Eye (tissue), 1 donor: ENCODE measurements around the gene ADPRHL1.

Source experiments
- DNase-seq: peaks from one replicate; pipeline ENCODE4 v3.0.0-alpha.2; 2015

ADPRHL1 gene

GRCh38 chr13:113414335-113414734, 39.0 kb downstream of the ADPRHL1 start:
- DNase-seq, result no peak

DNA sequence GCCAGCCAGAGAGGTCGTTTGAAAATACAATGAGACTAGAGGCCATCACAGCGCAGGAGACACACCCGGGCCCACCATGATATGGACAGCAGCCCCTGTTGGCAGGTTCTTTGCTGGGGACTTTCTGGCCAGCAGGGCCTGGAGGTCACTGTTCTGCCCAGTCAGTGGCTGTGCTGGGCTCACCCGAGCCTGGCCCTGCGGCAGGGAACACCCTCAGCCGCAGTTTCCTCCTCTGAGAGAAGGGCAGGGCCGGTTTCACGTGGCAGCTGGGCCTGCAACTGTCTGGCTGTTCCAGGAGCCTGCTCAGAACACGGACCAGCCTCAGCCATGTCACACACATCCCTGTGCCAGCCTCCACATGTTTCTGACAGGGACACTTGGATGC, 39.4 kb downstream of the ADPRHL1 start:
- DNase-seq, result no peak

GRCh38 chr13:113413178-113413897, 40.0 kb downstream of the ADPRHL1 start:
- DNase-seq, result no peak

GRCh38 chr13:113412440-113412839, 40.8 kb downstream of the ADPRHL1 start:
- no peak for DNase-seq

DNA sequence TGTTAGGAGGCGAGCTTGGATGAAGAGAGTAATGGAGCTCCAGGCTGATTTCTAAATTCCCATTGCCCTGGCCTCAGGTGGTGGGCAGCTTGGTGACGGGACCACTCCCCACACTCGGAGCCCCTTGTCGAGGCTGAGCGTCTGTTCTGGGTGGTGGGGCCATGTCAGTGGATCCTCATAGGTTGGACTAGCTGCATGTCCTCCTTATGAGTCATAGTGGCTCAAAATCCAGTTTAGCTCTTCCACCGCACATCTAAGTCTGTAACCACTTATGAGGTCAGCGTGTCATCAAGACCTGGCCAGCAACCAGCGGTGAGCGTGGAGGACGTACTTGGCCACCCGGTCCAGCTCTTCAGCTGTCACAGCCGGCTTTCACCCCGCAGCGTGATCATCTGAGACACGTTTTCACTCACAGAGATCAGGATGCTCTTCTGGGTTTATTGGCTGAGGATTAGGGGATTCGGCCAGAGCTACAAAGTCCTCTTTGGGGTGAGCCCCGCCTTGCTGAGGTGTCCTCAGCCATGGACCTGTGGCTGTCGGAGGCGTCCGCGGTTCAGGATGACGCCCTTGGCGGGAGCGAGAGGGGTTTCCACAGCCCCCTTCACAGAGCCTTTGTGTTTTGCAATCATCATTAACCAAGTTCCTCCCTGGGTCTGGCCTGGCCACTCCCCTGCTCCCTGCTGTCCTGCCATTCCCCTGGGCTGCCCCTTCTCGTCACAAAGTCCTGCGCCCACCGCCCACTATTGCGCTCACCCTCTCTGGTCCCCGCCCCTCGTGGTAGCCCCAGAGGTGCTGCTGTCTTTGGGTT, 41.9 kb downstream of the ADPRHL1 start:
- DNase-seq, result peak; percentile 26

DNA sequence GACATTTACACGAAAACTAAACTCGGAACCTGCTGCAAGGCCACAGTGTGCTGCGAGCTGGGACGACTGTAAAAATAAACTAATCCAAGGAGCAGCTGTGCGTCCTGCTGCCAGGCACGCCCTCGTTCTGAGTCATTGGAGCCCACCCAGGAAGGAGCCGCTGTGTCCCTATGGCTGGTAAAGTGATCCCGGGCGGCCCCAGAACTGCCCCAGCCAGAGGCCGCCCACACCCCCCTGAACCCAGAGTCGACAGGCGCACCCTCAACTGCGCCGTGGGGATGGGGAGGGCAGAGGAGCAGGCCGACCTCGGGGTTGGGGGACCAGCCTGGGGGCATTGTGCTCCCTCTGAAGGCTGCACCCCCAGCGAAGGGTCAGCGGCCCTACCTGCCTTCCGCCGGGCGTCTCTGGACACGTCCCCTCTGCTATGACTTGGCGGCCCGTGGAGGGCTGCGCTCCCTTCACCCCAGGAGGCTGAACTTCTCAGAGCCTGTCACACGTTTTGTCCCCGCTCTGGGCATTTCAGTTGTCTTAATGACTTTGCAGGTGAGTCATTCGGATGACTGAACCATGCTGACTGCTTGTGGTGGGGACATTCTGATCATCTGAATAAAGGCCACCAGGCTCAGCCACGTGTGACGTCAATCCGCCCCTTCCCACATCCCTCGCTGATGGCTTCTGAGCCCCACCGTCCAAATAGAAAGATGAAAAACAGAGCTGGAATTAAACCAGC, 42.7 kb downstream of the ADPRHL1 start:
- peak; percentile 55 for DNase-seq

GRCh38 chr13:113408562-113408961, 44.7 kb downstream of the ADPRHL1 start:
- DNase-seq, result no peak

DNA sequence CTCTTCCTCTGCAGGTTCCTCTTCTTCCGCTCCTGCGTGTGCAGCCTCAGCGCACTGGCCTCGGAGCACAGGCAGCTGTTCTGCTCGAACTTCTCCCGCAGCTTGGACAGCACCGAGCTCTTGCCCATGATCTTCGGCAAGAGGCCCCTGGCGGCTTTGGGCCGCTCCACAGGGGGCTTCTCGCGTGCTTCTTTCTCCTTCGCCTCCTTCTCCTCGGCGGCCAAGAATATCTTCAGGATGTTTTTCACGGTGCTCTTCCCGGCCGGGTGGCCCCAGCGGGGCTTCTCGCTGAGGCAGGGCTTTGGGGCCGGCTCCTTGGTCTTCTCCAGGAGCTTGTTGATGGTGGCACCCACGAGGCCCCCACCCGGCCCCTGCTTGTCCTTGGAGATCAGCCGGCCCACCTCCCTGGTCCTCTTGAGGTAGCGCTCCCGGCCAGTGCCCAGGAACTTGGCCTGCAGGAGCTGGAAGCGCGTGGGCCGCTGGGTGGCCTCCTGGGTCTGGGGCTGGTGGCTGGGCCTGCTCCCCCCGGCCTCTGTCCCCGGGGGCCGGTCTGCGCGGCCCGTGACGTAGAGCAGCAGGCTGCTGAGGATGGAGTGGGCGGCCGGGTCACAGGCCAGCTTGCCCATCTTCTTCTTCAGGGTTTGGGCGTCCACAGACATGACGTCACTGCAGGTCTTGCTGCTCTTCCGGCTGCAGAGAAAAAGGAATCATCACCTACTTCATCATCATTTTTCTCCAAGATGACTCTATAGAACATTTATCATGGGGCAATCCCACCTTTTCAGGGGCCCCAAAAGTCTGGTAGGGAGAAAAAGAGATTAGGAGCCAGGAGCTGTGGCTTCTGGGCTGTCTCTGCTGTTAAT, 45.5 kb downstream of the ADPRHL1 start:
- no peak for DNase-seq

- no peak for DNase-seq
These were observed 46.2 kb downstream of the ADPRHL1 start for GRCh38 chr13:113407103-113407530.

- peak; percentile 9 for DNase-seq
These were observed 46.8 kb downstream of the ADPRHL1 start for GRCh38 chr13:113406321-113407102.

GRCh38 chr13:113405481-113406300, 47.6 kb downstream of the ADPRHL1 start:
- no peak for DNase-seq

- no peak for DNase-seq
These were observed 48.4 kb downstream of the ADPRHL1 start for GRCh38 chr13:113404723-113405471.

- DNase-seq, result no peak
These were observed 48.9 kb downstream of the ADPRHL1 start for GRCh38 chr13:113404366-113404722.

- no peak for DNase-seq
These were observed 49.8 kb downstream of the ADPRHL1 start for GRCh38 chr13:113403255-113404104.

- DNase-seq, result no peak
These were observed 50.6 kb downstream of the ADPRHL1 start for GRCh38 chr13:113402471-113403254.

- DNase-seq, result peak; percentile 15
These were observed 51.6 kb downstream of the ADPRHL1 start for GRCh38 chr13:113401452-113402415.
